GM12878 (cell line): Measurements from ENCODE around the gene SMIM21. TPM values are rescaled to one million over a fixed set of nuclear protein-coding genes. Genes with fewer than 3 reads are reported as not detected.

Experiments used
- ATAC-seq: fragments of 200-7000 bp; cut with Tn5 transposase; 3 replicates; pipeline ENCODE4 v1.9.1; 2020; ENCODE audit warnings: mild to moderate bottlenecking, moderate library complexity
- BruUV-seq: library from RNA; stranded (reverse); fragments of 400-500 nt; replicated peaks from 2 replicates; lab custom pipeline; 2021; lab: Mats Ljungman, UMichigan
- CTCF ChIA-PET: fragments of 300-600 bp; sonication (Branson Sonifier 250); formaldehyde crosslinking; extraction: SDS; loops from one replicate; lab custom pipeline; 2021; ENCODE audit warnings: inconsistent platforms; lab: Yijun Ruan, JAX
- POLR2A ChIA-PET: fragments of 350-600 bp; formaldehyde crosslinking; extraction: SDS; loops from one replicate; lab custom pipeline; 2021; ENCODE audit warnings: inconsistent platforms; lab: Charles Lee
- RAD21 ChIA-PET: fragments of 300-600 bp; sonication (Branson Sonifier 250); formaldehyde crosslinking; loops from one replicate; lab custom pipeline; 2023; ENCODE audit warnings: antibody characterized with exemption; ENCODE audit not compliant: unreplicated experiment; lab: Charles Lee
- SMC1A ChIA-PET: fragments of 300-600 bp; sonication (Branson Sonifier 250); formaldehyde crosslinking; loops from one replicate; lab custom pipeline; 2023; ENCODE audit not compliant: unreplicated experiment, uncharacterized antibody; lab: Charles Lee
- DNase-seq: peaks from one replicate; pipeline ENCODE4 v3.0.0-alpha.2; 2011; ENCODE audit warnings: low read depth, low spot score
- FAIRE-seq: peaks from 3 replicates; lab custom pipeline; 2011; peaks lifted over from hg19 to GRCh38; lab: Jason Lieb, UNC
- H2AFZ ChIP-seq: 2 replicates; pipeline ENCODE4 v1.6.0; 2011; ENCODE audit warnings: low read depth, low read length, control low read depth; ENCODE audit not compliant: control insufficient read depth
- H3K27ac ChIP-seq: 2 replicates; pipeline ENCODE4 v1.5.1; 2011; ENCODE audit warnings: control low read depth; ENCODE audit not compliant: control insufficient read depth, insufficient read depth
- H3K27me3 ChIP-seq, 2 experiments: replicated peaks in 1 of 2; 2 replicates each; pipeline versions ENCODE4 v1.6.0 to v1.6.1; 2011; ENCODE audit warnings: low read length in 1 of 2; ENCODE audit not compliant: control insufficient read depth in 2 of 2, insufficient read depth in 2 of 2
- H3K36me3 ChIP-seq, 2 experiments: 2 replicates each; pipeline ENCODE4 v1.5.1; 2011; ENCODE audit warnings: low read length in 1 of 2; ENCODE audit not compliant: control insufficient read depth in 2 of 2, insufficient read depth in 2 of 2
- H3K4me1 ChIP-seq: 2 replicates; pipeline ENCODE4 v1.6.1; 2011; ENCODE audit warnings: mild to moderate bottlenecking, low read length, moderate library complexity, mixed read lengths; ENCODE audit not compliant: control insufficient read depth, insufficient read depth
- H3K4me2 ChIP-seq: 2 replicates; pipeline ENCODE4 v1.6.0; 2011; ENCODE audit warnings: control low read depth; ENCODE audit not compliant: control insufficient read depth, insufficient read depth
- H3K4me3 ChIP-seq: fragments of 200-600 bp; sonication (generic); 2 replicates; pipeline ENCODE4 v1.5.1; 2016
- H3K79me2 ChIP-seq: 2 replicates; pipeline ENCODE4 v1.6.0; 2011; ENCODE audit warnings: low read length; ENCODE audit not compliant: control insufficient read depth, insufficient read depth
- H3K9ac ChIP-seq: 2 replicates; pipeline ENCODE4 v1.8.0; 2011; ENCODE audit warnings: low read length, control low read depth, mixed read lengths; ENCODE audit not compliant: control insufficient read depth, insufficient read depth
- H3K9me3 ChIP-seq: replicated peaks from 3 replicates; pipeline ENCODE4 v1.5.1; 2011; ENCODE audit warnings: mild to moderate bottlenecking, low read length; ENCODE audit not compliant: control insufficient read depth, insufficient read depth
- H4K20me1 ChIP-seq: 2 replicates; pipeline ENCODE4 v1.6.0; 2011; ENCODE audit not compliant: control insufficient read depth, insufficient read depth
- ATF2 ChIP-seq: IDR thresholded peaks from 2 replicates; pipeline ENCODE4 v1.6.1; 2012; ENCODE audit warnings: low read length, inconsistent platforms
- POU2F2 ChIP-seq: IDR thresholded peaks from 3 replicates; pipeline ENCODE4 v1.6.1; 2011; ENCODE audit warnings: low read depth, mild to moderate bottlenecking, low read length, borderline replicate concordance
- RUNX3 ChIP-seq: IDR thresholded peaks from 2 replicates; pipeline ENCODE4 v1.6.1; 2012; ENCODE audit warnings: low read length, inconsistent platforms
- ZBTB40 ChIP-seq: fragments of 450-650 bp; IDR thresholded peaks from 2 replicates; pipeline ENCODE4 v1.6.1; 2016; ENCODE audit warnings: mild to moderate bottlenecking, moderate library complexity, borderline replicate concordance
- WGBS: methylation state at CpG from one replicate; pipeline ENCODE4 v1.1.6; 2016; ENCODE audit warnings: low lambda C conversion rate; ENCODE audit not compliant: insufficient replicate concordance, insufficient coverage; ENCODE audit errors: missing lambda C conversion rate; 5-methylcytosine and 5-hydroxymethylcytosine counted together
- in situ Hi-C: fragments of 300-500 bp; cut with MboI; formaldehyde crosslinking; loops from 9 replicates; pipeline ENCODE4 v1.14.3; 2018; ENCODE audit warnings: mixed read lengths
- intact Hi-C: fragments of 100-400 bp; cut with micrococcal nuclease; formaldehyde crosslinking; loops from one replicate; pipeline ENCODE4 v1.14.2; 2022; ENCODE audit not compliant: unreplicated experiment
- polyA plus RNA-seq, 11 experiments: library from polyadenylated mRNA; depleted of rRNA in 4 of 11; unstranded in 6 of 11; stranded (reverse) in 5 of 11; fragments of >200 nt; fragmentation: Nextera tagmentation in 4 of 11; fragmentation: Illumina TruSeq in 1 of 11; extraction: Ambion mirVana in 4 of 11; extraction: Trizol in 1 of 11; gene quantifications; 1 replicate in 1 of 11; 2 replicates in 10 of 11; pipeline versions ENCODE4 v1.2.1 to v1.2.3, GENCODE V29; 2011 to 2016; ENCODE audit warnings: inconsistent platforms in 2 of 11, missing spikeins in 2 of 11, low read depth in 1 of 11
- total RNA-seq, 4 experiments: library from RNA; depleted of rRNA in 3 of 4; stranded (reverse); fragments of >200 nt in 3 of 4; fragmentation: Illumina TruSeq in 1 of 4; extraction: Trizol in 1 of 4; gene quantifications; 2 replicates each; pipeline versions ENCODE4 v1.2.1 to v1.2.3, GENCODE V29; 2013 to 2021

The SMIM21 gene
- total and polyA plus RNA-seq, 10 of the 15 experiments (the other 5 are each of a cell fraction or from before 2014, with no cell fraction given) = not detected

DNA sequence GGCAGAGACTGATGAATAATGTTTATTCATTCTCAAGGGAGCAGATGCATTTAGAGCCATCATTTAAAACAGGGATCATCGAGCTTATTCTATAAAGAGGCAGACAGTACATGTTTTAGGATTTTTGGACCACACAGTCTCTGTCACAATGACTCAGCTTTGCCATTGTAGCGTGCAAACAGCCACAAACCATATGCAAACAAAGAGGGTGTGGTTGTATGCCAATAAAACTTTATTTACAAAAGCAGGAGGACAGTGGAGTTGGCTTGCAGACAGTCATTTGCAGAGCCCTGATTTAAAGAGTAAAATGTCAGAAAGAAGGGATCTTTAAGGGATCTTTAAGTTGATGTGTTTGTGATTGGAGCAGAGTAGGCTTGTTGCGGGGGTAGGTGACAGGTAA is 51.5 kb downstream of the SMIM21 start:
- no peaks in the 10 kb centered on the region for H3K79me2 ChIP-seq
- no peaks in the 10 kb centered on the region; the same call in 2 of the 3 replicates for H3K9me3 ChIP-seq
- ChIA-PET RAD21 (no interaction called here), SMC1A (no interaction called here), POLR2A (no interaction called here), CTCF (interaction anchor here (0.7 kb wide), 1 partner anchor 132 kb away, joined by 3 read pairs; no protein-coding TSS in a partner anchor)
- no peak for FAIRE-seq
- no peak for TF ChIP-seq ATF2
- peak; percentile 65 for TF ChIP-seq RUNX3
- peak; percentile 90; the same call in 1 of the 3 replicates for TF ChIP-seq POU2F2
- TF ChIP-seq ZBTB40 = peak; percentile 88
- DNase-seq = no peak
- H3K27ac ChIP-seq = no peak overlapping the region
- H3K27me3 ChIP-seq = no peaks in the 10 kb centered on the region; a peak in 1 of 4 replicates
- H3K36me3 ChIP-seq = no peaks in the 10 kb centered on the region
- no peak overlapping the region for H2AFZ ChIP-seq
- no peak overlapping the region for H3K4me2 ChIP-seq
- intact Hi-C loops (no loop called here), in situ Hi-C loops (no loop called here)
- BruUV-seq = no TSS peak
- no peaks in the 10 kb centered on the region for H4K20me1 ChIP-seq
- no peak for ATAC-seq
- 12% methylated on average over 3 of the region's 3 CpGs for WGBS
- no peaks in the 10 kb centered on the region for H3K4me1 ChIP-seq
- H3K9ac ChIP-seq = no peak overlapping the region
- H3K4me3 ChIP-seq = no peak overlapping the region
